ENCODE data around the gene C6orf132.

DNA sequence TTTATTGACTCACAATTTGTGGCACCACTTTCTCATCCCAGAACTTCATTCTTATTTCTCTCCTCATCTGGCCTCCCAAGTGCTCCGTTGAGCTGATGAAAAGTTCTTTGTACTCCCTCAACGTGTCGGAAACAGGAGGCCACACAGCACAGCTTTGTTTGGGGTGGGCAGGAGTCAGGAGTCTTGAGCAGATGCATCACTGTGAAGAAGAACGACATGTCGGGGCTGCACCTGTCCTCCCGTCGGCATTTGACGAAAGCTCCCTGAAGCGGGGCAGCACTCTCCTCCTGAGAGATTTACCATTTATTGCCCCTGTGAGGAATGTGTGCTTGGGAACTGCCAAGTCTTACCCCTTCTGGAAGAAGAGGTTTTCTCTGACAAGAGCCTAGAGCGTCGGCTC lies 64.0 kb downstream of the C6orf132 start:
- TF ChIP-seq, protein P1, sequence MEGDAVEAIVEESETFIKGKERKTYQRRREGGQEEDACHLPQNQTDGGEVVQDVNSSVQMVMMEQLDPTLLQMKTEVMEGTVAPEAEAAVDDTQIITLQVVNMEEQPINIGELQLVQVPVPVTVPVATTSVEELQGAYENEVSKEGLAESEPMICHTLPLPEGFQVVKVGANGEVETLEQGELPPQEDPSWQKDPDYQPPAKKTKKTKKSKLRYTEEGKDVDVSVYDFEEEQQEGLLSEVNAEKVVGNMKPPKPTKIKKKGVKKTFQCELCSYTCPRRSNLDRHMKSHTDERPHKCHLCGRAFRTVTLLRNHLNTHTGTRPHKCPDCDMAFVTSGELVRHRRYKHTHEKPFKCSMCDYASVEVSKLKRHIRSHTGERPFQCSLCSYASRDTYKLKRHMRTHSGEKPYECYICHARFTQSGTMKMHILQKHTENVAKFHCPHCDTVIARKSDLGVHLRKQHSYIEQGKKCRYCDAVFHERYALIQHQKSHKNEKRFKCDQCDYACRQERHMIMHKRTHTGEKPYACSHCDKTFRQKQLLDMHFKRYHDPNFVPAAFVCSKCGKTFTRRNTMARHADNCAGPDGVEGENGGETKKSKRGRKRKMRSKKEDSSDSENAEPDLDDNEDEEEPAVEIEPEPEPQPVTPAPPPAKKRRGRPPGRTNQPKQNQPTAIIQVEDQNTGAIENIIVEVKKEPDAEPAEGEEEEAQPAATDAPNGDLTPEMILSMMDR (IDR thresholded peaks at IDR 0.05 in 4 of 5, conservative IDR thresholded peaks at IDR 0.05 in 1 of 5), result no peak
- no peak for TF ChIP-seq POLR2A (IDR thresholded peaks at IDR 0.05)
